Stimulated activated CD8-positive, alpha-beta memory T cell treated with anti-CD3 and anti-CD28 coated beads, Interleukin-12 subunit alpha, Interleukin-12 subunit beta, amount 100 ng/mL, for 1 hour (primary cell): ENCODE data around the gene SEC16B.
"Not testable (repeated sequence)": the region's sequence is repeated elsewhere in the genome, so short reads cannot be mapped to it uniquely, and the experiment has no call there.

Experiments used
- DNase-seq: peaks from one replicate; pipeline ENCODE4 v3.0.0-alpha.2; 2020; ENCODE audit warnings: low read depth

Gene SEC16B

DNA sequence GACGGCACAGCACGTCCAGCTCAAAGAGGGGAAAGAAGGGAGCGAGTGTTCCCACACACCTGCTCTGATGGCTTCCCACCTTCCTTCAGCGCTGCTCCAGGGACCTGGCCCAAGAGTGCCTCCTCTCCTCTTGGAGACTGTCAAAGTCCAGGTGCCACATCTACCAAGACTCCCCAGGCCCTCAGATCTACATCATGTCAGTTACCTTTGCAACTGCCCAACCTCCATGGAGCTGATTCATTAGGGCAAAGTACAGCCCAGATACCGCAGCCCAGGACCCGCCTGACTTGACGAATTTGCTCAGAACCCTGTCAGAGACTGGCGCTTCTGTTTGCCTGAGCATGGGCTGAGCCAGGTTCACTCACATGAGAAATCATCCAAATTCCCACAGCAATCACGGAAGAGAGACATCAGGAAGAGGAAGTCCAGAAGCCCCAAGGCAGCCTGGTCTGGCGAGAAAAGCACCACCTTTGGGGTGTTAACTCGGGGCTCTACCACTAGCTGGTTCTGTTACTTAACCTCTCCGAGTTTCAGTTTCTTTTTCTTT, at the start of gene SEC16B:
TSS of gene SEC16B (minus strand) at position 234 of the 547 bp plus-strand sequence. CDS start 2,077 bp downstream, outside the sequence.
- no peak for DNase-seq

DNA sequence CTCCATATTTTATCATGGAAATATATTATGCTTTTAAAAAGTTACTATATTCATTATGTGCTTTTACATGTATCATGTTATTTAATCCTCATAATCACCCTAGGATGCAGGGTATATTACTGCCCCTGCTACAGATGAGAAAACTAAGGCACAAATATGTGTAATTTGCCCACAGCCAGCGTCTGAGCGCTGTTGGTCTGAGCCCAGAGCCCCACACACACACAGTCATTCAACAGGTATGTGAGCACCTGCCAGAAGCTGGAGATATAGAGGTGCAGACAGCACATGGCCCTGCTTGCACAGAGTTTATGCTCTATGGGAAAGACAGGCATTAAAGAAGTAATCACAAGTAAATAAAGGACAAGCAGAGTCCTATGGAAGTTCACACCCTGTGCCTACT, 49.8 kb upstream of the SEC16B start:
- no peak for DNase-seq

- DNase-seq, result no peak
These were observed 49.4 kb upstream of the SEC16B start for GRCh38 chr1:178019208-178019607.

DNA sequence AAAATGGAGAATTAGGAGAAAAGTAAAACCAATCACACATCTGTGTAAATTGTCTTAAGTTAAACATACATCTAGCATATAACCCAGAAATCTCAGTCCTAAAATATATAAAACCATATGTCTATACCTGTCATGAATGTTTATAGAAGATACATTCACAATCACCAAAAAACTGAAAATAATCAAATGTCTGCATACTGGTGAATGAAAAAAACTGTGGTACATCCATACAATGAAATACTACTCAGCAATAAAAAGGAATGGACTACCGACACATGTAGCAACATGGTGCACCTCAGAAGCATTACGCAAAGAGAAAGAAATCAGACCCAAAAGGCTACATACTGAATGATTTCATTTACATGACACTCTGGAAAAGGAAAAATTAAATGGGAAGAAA, 47.7 kb upstream of the SEC16B start:
- no peak for DNase-seq

DNA sequence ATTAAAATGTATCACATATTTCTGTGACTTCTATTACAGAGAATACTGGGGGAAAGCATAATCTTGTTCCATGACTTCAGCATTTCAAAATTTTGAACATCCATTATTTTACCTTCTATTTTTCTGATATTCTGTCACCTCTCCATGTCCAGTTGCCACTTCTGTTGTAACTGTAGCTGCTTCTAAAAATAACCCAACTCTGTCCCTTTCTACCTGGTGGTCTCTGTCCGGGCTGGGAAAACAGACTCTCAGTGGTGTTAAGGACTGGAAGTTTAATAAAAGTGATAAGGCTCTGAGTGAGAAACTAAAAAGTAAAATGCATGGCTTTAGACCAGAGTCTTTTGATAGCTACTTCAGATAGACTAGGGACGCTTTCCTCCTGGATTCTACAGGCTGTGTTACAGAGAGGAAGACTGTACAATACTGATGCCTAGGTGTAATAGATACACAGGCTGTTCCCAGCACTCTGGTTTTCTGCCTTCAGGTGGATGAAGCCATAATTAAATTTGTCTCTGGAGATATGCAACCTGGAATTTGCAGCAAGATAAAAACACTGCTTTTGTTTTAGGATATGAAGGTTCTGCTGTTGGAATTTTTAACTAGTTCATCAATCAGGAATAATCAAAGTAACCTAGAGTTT, 42.1 kb upstream of the SEC16B start:
- DNase-seq, result no peak

DNA sequence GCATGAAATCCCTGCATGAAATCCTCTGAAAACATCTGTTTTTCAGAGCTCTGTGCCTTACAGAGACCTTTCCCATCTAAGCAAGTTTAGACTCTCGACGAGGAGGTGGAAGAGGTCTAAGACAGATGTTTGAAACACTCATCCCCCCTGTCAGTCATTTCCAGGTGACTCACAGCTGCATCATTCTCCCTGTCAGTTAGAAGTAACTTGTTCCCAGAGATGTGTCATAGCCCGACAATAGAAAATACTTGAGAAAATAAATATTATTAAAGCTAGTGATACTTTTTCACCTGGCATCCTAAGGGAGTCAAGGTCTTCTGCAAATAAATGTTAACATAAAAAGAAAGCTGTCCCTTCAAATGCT, 41.6 kb upstream of the SEC16B start:
- DNase-seq, result no peak

DNA sequence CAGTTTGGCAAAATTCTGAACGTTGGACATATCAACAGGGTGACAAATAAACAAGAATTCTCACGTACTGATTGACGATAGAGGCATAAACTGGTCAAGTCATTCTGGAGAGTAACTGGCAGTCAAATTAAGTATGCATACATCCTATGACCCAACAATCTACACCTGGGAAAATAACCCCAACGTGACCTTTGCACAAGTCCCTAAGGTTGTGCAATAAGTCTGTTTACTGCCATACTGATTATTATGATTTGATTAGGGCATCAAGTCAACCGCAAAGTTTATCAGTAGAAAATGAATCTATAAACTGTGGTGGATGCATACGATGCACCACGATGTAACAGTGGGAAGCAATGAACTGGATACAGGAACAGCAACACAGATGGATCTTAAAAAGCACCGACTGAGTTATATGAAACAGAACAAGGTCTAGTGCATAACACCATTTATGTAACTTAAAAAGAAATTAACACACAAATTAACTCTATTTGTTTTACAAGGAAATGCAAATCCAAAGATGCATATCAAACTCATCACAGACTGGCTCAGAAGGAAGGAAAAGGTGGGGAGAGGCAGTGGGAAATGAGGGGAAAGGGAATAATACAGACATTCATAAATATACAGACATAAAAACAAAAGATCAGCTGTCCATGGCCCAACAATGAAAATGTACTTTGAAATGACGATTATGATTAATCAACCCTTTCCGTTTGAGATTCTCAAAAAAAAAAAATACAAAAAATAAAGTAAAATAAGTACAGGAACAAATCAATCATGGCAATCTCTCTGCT, 41.0 kb upstream of the SEC16B start:
- no peak for DNase-seq

DNA sequence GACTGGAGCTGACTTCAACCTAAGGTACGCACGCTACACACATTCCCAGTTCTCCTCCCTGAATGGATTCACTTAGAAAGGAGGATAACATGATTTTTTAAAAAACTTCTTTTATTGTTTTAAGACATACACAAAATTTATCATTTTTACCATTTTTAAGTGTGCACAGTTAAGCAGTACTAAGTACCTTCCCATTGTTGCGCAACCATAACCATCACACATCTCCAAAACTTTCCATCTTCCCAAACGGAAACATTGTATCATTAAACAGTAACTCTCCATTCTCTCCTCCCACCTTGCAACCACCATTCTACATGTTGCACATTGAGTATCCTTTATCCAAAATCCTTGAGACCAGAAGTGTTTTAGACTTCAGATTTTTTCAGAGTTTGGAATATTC, 36.2 kb upstream of the SEC16B start:
- no peak for DNase-seq

- DNase-seq, result no peak
These were observed 35.6 kb upstream of the SEC16B start for GRCh38 chr1:178005450-178005849.

- no peak for DNase-seq
These were observed 35.1 kb upstream of the SEC16B start for GRCh38 chr1:178004926-178005391.

DNA sequence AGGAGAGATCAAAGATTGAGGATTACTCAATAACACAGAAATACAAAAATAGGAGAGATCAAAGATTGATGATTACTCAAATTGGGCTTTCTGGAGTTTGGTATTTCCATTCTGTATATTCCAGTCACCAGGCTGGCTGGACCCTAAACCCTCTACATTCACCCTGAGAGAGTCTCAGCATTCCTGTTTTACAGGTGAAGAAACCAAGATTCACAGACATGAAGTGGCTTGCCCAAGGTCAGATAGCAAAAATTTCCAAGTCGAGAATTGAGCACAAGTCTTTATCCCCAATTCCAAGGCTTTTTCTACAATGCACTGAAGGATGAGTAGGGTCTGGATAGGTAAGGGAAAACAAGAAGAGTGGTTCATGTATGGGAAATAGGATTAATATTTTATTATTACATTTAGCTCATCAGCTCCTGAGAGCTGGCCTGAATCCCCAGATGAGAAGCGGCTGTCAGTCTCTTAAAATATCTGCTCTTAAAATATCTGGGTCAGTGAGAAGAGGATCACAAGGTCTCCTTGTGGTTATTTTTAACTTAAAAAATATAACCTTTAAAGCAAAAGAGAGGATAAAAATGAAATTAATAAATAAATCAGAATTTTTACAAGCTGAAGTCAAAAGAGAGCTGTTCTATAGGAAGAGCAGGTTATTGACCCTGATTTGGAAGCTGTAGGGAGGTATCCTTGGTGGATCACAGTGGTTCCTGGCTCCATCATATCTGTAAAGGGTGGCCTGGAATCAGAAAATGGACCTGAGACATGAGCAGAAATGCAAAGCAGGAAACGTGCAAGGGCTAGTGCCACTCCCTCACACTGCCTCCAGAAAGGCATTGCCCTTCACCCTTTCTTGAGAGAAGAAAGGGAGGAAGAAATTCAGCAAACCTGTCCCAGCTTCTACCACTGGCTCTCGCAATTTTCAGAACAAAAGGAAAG, 29.1 kb upstream of the SEC16B start:
- DNase-seq, result no peak

DNA sequence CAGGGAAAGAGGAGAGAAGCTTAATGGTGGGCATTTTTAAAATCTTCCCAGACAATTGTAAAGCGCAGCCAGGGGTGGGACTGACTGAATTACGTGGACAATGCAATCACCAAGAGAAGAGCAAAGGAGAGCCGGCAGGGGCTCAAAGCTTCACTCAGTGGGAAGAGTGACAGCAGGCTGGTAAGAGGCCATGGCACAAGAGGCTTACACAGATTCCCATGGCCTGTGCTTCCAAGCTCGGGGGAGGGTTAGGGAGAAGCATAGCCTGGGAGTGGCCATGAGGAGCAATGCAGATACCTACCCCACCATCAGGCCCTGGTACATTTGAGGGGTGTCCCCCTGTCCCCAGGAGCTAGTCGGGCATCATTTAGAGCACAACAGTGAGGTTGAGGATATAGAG, 27.1 kb upstream of the SEC16B start:
- DNase-seq, result no peak

GRCh38 chr1:177995369-177995768, 25.5 kb upstream of the SEC16B start:
- DNase-seq, result no peak

DNA sequence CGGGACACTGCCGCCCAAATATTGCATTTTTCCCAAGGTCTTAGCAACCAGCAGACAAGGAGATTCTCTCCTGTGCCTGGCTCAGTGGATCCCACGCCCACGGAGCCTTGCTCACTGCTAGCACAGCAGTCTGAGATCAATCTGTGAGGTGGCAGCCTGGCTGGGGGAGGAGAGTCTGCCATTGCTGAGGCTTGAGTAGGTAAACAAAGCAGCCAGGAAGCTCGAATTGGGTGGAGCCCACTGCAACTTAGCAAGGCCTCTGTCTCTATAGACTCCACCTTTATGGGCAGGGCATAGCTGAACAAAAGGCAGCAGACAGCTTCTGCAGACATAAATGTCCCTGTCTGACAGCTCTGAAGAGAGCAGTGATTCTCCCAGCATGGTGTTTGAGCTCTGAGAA, 16.4 kb upstream of the SEC16B start:
- DNase-seq, result not testable (repeated sequence)

GRCh38 chr1:177984761-177985160, 14.9 kb upstream of the SEC16B start:
- DNase-seq, result no peak

GRCh38 chr1:177984136-177984525, 14.3 kb upstream of the SEC16B start:
- DNase-seq, result no peak

DNA sequence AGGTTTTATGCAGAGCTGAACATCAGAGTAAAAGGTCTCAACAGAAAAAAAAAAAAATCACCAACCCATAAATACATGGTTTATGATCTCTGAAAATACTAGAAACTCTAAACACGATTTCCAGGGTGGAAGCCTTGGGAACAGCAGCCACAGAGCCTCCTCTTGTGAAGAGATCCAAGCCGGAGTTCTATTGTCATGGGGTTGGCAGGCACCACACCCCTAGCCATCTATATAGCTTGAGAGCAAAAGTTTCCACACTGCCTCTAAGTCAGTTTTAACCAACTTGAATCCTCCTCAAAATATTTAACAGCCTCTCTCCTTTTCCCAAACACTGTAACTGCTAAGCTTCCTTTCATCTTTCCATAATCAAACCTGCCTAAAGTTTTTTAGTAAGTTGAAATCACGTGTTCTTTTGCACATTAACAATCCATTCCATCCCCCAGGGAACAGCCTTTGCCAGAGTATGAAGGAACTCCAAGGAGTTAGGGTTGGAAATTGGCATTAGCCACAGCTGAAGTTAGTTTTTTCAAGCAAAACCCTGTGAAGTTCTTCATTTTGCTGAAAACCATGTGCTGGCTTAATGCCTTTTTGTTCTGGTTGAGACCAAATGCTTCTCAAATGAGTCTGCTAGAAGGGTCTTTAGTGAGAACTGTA, 13.8 kb upstream of the SEC16B start:
- no peak for DNase-seq

GRCh38 chr1:177983077-177983476, 13.2 kb upstream of the SEC16B start:
- no peak for DNase-seq

DNA sequence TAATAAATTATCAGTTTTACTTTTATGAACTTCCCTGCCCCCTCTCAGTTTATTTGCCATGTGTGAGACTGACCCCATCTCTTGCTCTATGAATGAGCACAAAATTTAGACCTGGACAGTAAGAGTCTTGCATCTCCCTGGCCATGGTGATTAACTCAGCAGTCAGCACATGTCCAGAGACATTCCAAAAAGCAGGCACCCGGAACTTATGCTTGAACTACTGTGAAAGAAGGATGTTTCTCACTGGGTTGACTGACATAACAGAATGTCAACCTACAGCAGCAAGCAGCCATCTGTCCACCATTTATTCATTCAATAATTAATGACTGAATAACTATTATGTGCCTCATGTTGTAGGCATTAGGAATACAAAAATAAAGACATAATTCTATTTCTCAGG, 11.3 kb upstream of the SEC16B start:
- no peak for DNase-seq

DNA sequence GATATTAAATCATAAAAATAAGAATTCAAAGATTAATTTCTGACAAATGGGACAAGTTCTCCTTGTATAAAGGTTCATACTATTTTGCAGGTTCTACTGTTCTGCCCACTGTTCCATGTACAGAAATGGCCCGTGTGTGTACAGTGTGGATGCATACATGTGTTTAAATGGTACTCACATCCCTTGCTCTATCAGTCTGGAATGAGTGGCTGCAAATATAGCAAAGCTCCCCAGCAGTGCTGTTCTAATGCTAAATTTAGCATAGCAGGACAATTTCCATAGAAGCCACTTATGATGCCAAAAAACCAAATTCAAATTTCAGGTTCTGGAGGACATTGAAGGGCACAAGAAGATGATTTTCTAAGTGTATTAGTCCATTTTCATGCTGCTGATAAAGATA, 9.4 kb upstream of the SEC16B start:
- DNase-seq, result no peak

- DNase-seq, result no peak
These were observed 8.7 kb upstream of the SEC16B start for GRCh38 chr1:177978530-177978929.

DNA sequence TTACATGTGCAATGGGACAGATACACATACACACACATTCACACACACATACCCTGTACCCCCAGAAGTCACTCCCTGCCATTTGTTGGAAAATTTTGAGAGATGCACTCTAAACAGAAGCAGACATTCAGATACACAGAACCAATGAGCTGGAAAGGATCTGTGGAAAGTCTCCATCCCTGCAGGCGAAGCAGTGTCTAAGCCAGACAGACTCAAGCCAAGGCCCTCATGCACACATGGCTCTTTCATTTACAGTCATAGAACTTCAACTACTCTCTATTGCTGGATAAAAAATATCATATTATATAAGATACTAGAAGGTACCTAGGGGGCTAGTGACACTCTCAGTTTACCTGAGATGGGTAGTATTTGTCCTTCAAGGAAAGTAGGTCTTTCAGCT, 7.3 kb upstream of the SEC16B start:
- no peak for DNase-seq
